ENCODE data around the gene LRGUK. TPM values are rescaled to one million over a fixed set of nuclear protein-coding genes. Genes with fewer than 3 reads are reported as not detected.

LRGUK gene
- total RNA-seq, 1 donor from 2014 or later = 0.06 TPM

GRCh38 chr7:134105841-134106240 lies 21.3 kb upstream of the LRGUK start:
- no peak overlapping the region for H3K4me3 ChIP-seq (ENCODE audit: low read depth, low read length)
- no peak for DNase-seq (ENCODE audit: low read depth)
- TF ChIP-seq, protein P1, sequence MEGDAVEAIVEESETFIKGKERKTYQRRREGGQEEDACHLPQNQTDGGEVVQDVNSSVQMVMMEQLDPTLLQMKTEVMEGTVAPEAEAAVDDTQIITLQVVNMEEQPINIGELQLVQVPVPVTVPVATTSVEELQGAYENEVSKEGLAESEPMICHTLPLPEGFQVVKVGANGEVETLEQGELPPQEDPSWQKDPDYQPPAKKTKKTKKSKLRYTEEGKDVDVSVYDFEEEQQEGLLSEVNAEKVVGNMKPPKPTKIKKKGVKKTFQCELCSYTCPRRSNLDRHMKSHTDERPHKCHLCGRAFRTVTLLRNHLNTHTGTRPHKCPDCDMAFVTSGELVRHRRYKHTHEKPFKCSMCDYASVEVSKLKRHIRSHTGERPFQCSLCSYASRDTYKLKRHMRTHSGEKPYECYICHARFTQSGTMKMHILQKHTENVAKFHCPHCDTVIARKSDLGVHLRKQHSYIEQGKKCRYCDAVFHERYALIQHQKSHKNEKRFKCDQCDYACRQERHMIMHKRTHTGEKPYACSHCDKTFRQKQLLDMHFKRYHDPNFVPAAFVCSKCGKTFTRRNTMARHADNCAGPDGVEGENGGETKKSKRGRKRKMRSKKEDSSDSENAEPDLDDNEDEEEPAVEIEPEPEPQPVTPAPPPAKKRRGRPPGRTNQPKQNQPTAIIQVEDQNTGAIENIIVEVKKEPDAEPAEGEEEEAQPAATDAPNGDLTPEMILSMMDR (conservative IDR thresholded peaks at IDR 0.05; ENCODE audit: low read depth, low read length) = no peak

- no peak for DNase-seq (ENCODE audit: low read depth)
- TF ChIP-seq, protein P1 (conservative IDR thresholded peaks at IDR 0.05; ENCODE audit: low read depth, low read length) = no peak
- H3K4me3 ChIP-seq (ENCODE audit: low read depth, low read length) = no peak overlapping the region
Measured at GRCh38 chr7:134108802-134109201, 18.3 kb upstream of the LRGUK start.

DNA sequence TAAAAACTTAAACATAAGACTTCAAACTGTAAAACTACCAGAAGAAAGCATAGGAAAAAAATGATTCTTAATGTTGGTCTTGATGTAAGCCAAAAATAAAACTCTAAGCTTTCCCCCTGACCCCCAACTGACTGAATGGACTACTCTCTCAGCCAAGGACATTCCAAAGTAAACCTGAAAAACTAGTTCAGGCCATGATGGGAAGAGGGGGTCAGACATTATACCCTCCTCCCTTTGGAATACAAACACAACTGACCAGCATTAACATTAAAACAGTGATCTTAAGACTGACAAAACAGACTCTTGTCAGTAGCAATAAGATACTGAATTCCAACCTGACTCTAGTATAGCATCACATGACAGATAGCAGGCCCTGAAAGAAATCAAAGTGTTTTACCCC lies 13.5 kb upstream of the LRGUK start:
- TF ChIP-seq, protein P1 (conservative IDR thresholded peaks at IDR 0.05; ENCODE audit: low read depth, low read length) = no peak
- no peak for DNase-seq (ENCODE audit: low read depth)
- no peak overlapping the region for H3K4me3 ChIP-seq (ENCODE audit: low read depth, low read length)

- no peak for DNase-seq (ENCODE audit: low read depth)
- TF ChIP-seq, protein P1 (conservative IDR thresholded peaks at IDR 0.05; ENCODE audit: low read depth, low read length) = no peak
- H3K4me3 ChIP-seq (ENCODE audit: low read depth, low read length) = no peak overlapping the region
Measured at GRCh38 chr7:134114992-134115391, 12.1 kb upstream of the LRGUK start.

GRCh38 chr7:134120405-134120804 lies 6.7 kb upstream of the LRGUK start:
- H3K4me3 ChIP-seq (ENCODE audit: low read depth, low read length) = no peak overlapping the region
- TF ChIP-seq, protein P1 (conservative IDR thresholded peaks at IDR 0.05; ENCODE audit: low read depth, low read length) = no peak
- DNase-seq (ENCODE audit: low read depth) = no peak

DNA sequence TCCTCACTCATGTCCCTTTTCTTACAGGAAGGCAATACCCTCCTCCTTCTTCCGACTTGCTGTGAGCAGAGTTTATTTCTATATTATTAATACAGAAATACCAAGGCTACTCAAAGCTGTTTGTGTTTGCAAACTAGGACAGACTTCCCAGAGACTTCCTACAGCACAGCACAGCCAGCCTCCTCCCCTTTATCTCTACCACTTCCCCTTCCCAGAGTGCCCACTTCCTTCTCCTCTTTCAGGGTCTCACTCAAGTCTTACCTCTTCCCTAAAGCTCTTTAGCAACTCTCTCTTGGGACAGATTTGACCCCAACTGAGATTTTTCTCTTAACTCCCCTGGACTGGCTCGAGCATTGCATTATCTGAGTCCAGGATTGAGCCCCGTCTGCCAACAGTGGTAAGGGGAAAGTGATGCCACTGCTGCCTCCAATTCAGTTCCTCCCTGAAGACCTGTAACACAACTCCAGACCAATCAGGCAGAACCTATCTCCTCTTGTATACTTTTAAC lies 5.5 kb upstream of the LRGUK start:
- no peak for DNase-seq (ENCODE audit: low read depth)
- TF ChIP-seq, protein P1 (conservative IDR thresholded peaks at IDR 0.05; ENCODE audit: low read depth, low read length) = no peak

GRCh38 chr7:134122980-134123379 lies 4.2 kb upstream of the LRGUK start:
- TF ChIP-seq, protein P1 (conservative IDR thresholded peaks at IDR 0.05; ENCODE audit: low read depth, low read length) = no peak
- DNase-seq (ENCODE audit: low read depth) = no peak
- H3K4me3 ChIP-seq (ENCODE audit: low read depth, low read length) = no peak overlapping the region

More for the DNA sequence above, 5.5 kb upstream of the LRGUK start:
- no peak overlapping the region for H3K4me3 ChIP-seq (ENCODE audit: low read depth, low read length)
